H1 (cell line): Measurements from ENCODE around the gene UBE3B.

Experiments
- CTCF ChIP-seq, 3 experiments: IDR thresholded peaks; 1 replicate in 2 of 3; 2 replicates in 1 of 3; pipeline versions ENCODE4 v1.5.1 to v1.6.1; 2011; ENCODE audit warnings: low read length in 3 of 3, mild to moderate bottlenecking in 3 of 3, inconsistent platforms in 2 of 3, low read depth in 1 of 3, moderate library complexity in 1 of 3; ENCODE audit not compliant: insufficient read depth in 1 of 3; ENCODE audit errors: control extremely low read depth in 1 of 3
- EZH2 ChIP-seq: fragments of 200-600 bp; sonication (generic); IDR thresholded peaks from 2 replicates; pipeline ENCODE4 v1.7.1; 2012; ENCODE audit warnings: low read depth, mild to moderate bottlenecking, moderate library complexity, low read length, inconsistent platforms; ENCODE audit not compliant: severe bottlenecking
- HDAC6 ChIP-seq: IDR thresholded peaks from one replicate; pipeline ENCODE4 v1.7.1; 2012; ENCODE audit warnings: low read depth, mild to moderate bottlenecking, inconsistent platforms, low read length, moderate library complexity
- NRF1 ChIP-seq: IDR thresholded peaks from 2 replicates; pipeline ENCODE4 v1.6.1; 2011; ENCODE audit warnings: mild to moderate bottlenecking, low read depth, low read length, improper control_type of control experiment
- RAD21 ChIP-seq, 2 experiments: IDR thresholded peaks in 1 of 2; conservative IDR thresholded peaks in 1 of 2; 2 replicates each; pipeline ENCODE4 v1.6.1; 2011; ENCODE audit warnings: low read depth in 2 of 2, low read length in 2 of 2, improper control_type of control experiment in 1 of 2, inconsistent platforms in 1 of 2, mild to moderate bottlenecking in 1 of 2, moderate library complexity in 1 of 2
- RXRA ChIP-seq: IDR thresholded peaks from 2 replicates; pipeline ENCODE4 v1.6.1; 2011; ENCODE audit warnings: low read depth, mild to moderate bottlenecking, low read length, moderate library complexity; ENCODE audit not compliant: insufficient read depth
- SP2 ChIP-seq: IDR thresholded peaks from 2 replicates; pipeline ENCODE4 v1.6.1; 2012; ENCODE audit warnings: mild to moderate bottlenecking, low read length, inconsistent platforms

- TF ChIP-seq HDAC6 (no peak), CTCF (IDR thresholded peaks at IDR 0.05; ENCODE audit: control extremely low read depth in 1 of 3, insufficient read depth in 1 of 3, low read depth in 1 of 3, low read length in 3 of 3) (no peak), SP2 (no peak), RAD21 (IDR thresholded peaks at IDR 0.05 in 1 of 2, conservative IDR thresholded peaks at IDR 0.05 in 1 of 2; ENCODE audit: low read depth in 2 of 2, low read length in 2 of 2) (no peak), NRF1 (no peak), RXRA (no peak), EZH2 (no peak)
These were observed 80.4 kb downstream of the UBE3B start for GRCh38 chr12:109557805-109558204.
